ENCODE data around the gene FMC1.
"Not testable (repeated sequence)": the region's sequence is repeated elsewhere in the genome, so short reads cannot be mapped to it uniquely, and the experiment has no call there.

The FMC1 gene

DNA sequence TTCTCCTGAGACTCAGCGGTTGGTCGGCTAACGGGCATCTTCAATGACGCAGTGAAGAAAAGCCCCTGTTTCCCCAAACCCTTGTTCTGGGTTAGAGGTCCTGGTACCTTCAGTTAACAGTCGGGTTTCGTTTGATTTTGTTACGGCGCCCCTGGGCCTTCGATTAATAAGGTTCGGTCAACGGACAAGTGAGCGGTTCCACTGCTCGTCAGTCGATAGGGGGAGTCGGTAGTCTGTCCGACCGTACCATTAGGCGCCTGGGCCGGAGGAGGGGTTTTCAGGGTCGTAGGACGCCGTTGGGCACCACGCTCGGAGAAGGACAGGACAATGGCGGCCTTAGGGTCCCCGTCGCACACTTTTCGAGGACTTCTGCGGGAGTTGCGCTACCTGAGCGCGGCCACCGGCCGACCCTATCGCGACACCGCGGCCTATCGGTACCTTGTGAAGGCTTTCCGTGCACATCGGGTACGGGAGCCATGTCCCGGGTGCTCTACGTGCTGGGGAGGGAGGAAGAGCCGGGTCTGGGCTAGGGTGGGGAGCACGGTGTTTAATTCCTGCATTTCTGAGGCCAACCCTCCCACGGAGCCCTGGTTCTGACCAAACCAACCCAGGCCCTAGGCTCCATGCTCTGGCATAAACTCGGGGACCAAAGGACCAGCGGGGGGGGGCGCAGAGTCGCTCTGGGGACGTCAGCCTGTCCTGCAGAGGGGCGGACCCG lies at the start of gene FMC1:
Gene FMC1 (plus strand): TSS at position 280 of the 718 bp plus-strand sequence. CDS start 48 bp downstream, at position 328.
- peak; percentile 91 for FAIRE-seq

DNA sequence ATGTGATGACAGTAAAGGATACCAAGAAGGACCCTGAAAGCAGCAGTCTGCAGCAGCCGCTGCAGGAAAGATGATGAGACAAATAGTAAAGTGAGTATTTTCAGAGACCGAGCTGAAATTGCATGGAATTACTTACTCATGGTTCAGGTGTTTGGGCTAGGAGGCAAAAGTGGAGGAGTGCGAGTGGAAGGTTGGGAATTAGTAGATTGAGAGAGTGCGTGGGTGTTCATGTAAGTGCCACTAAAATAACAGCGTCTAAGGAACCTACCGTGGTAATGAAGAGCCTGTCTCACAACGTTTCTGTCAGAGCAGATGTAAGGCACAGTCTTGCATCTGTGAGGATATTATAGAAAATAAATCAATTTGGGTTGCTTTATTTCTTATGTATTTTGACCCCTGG lies 48.3 kb upstream of the FMC1 start:
- no peak for FAIRE-seq

DNA sequence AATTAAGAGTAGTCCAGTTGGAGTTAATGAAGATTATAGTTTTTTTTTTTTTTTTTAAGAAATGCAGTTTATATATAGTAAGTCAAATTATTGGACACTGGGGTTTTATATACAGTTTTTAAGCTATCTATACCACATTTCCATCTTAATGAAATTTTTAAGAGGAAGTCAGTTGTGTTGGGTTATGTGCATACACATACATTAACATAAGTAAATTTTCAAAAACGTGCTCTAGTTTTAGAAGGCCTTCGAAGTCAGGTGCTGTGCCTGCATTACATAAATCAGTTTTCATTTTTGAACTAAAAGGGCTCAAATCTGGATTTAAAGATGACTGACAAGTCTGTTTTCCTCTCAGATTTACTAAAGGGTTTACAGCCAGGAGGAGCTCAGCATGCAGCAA lies 47.6 kb upstream of the FMC1 start:
- no peak for FAIRE-seq

DNA sequence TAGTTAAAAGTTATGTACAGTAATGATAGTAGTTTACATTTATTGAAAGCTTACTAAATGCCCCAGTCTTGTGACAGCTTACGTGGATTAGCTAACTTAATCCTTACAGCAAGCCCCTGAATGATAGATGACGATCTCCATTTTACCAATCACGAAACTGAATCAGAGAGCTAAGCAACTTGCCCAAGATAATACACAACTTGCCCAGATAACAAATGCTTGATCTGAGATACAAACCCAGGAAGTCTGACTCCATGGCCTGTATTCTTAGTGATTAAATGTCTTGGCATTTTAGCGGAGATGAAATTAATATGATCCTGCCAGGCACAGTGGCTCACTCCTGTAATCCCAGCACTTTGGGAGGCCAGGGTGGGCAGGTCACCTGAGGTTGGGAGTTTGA lies 46.9 kb upstream of the FMC1 start:
- no peak for FAIRE-seq

DNA sequence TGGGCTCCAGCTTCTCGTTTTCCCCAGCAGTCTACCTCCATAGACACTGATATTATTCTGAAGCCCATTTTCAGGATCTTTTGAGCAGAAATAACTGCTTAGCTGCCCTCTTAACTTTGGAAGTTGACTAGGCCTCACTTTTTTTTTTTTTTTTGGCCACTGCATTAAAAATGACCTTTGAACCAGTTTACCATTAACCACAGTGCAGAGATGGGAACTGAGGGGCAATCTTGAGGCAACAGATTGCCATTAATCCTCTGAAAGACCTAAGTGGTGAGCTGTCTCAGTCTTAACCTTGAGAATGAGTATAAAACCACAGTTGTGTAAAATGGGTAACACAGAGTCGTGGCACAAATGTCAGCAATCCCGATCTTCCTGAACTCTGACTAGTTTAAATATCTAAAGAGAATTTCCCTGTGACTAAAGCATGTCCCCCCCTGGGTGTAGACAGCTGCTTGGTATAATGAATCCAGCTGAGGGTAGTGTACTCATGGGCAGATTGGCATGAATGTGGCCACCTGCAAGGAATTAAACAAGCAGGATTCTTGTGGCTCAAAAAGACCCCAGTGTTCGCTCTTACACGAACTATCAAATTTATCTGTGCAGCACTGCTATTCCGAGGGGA lies 46.1 kb upstream of the FMC1 start:
- no peak for FAIRE-seq

DNA sequence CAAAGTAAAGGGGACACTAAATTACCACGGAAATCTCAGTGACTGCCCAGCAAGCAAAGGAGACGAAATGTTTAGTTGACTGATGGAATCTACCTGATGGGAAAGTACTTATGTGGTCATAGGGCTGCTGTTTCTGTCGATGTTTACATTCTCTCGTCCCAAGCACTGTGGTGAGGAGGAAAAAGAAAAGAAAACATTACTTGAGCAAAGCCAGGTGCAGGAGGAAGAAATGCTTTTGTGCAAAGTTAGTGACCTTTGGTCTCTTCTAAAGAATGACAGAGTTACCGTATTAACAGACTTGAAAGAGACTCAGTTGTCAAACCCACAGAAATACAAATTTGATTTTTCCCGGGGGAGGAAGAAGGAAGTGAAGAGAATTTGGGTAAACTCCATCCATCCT lies 43.3 kb upstream of the FMC1 start:
- FAIRE-seq: no peak

DNA sequence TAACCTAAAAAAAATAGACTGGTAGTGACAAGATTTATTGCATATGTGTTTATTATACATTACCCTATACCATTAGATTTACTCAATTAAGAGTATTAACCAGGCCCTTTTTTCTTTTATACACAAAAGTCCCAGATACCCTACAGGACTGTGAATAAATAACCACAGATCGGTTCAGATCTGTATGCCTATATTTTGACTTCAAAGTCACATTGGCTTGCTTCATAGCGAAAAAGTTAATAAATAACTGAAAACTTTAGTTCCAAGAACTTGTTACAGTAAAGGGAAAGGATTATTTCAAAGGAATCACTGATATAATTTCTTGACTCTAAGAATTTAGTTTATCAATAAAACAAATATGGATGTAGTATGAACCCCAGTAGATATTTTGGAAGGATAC lies 41.8 kb upstream of the FMC1 start:
- FAIRE-seq: no peak

DNA sequence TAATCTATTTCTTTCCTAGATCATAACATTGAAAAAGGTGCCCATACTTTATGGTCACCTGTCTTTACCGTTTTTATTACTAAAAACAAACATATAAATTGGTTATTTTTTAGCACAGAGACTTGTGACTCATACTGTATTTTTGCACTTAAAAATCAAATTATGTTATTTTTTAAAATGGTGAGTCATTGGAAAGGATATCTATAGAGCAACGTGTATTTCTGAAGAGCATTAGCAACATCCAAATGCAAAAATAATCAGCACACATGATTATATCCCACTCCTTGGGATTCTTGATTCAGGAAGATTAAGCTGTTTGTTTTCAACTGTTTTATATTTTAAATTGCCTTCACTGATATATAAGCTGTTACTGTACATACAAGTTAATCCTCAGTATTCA lies 40.7 kb upstream of the FMC1 start:
- no peak for FAIRE-seq

GRCh38 chr7:139304517-139304916 lies 36.6 kb upstream of the FMC1 start:
- no peak for FAIRE-seq

DNA sequence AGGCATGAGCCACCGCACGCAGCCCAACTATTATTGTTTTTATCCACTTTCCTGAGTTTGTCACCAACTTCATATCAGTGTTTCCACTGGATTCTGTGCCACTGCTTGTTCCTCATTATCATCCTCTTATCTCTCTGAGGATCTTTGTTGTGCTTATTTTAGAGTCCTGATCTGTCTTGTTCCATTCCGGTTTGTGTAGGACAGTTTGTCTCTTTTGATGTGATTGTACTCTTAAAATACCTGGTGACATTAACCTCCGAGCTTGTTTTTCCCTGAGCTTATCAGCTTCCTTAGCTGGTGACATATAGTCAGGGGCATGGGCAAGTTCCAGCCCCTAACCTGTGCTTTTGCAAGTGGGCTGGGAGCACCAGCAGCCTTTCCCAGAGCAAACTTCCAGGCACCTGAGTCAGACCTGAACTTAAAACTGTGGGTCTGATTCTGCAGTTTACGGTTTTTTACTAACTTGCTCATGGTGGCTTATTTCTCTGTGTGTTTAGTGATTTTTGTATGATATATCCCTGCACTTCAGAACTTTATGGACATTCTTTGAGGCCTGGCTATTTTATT lies 23.1 kb upstream of the FMC1 start:
- FAIRE-seq: no peak

GRCh38 chr7:139321071-139321745 lies 19.9 kb upstream of the FMC1 start:
- no peak for FAIRE-seq

GRCh38 chr7:139324709-139325108 lies 16.4 kb upstream of the FMC1 start:
- peak; percentile 64 for FAIRE-seq

- no peak for FAIRE-seq
Observed at GRCh38 chr7:139328375-139328774, 12.8 kb upstream of the FMC1 start.

GRCh38 chr7:139329119-139329518 lies 12.0 kb upstream of the FMC1 start:
- FAIRE-seq: no peak

DNA sequence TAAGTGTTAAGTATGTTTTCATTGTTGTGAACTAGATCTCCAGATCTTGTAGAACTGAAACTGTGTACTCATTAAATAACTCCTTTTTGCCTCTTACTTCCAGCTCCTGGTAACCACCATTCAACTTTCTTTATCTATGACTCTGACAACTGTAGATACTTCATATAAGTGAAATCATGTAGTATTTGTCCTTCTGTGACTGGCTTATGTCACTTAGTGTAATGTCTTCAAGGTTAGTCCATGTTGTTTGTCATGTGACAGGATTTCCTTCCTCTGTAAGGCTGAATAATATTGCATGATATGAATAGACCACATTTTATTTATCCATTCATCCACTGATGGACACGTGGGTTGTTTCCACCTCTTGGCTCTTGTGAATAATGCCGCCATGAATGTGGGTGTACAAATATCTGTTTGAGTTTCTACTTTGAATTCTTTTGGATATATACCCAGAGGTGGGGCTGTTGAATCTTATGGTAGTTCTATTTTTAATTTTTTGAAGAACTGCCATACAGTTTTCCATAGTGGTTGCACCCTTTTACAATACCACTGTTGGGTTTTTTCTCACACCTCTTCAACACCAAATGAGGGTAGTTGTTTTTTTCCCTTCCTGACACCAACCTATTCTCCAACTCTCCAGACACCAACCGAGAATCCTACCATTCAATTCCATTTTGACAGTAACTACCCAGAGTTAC lies 10.7 kb upstream of the FMC1 start:
- FAIRE-seq: no peak

DNA sequence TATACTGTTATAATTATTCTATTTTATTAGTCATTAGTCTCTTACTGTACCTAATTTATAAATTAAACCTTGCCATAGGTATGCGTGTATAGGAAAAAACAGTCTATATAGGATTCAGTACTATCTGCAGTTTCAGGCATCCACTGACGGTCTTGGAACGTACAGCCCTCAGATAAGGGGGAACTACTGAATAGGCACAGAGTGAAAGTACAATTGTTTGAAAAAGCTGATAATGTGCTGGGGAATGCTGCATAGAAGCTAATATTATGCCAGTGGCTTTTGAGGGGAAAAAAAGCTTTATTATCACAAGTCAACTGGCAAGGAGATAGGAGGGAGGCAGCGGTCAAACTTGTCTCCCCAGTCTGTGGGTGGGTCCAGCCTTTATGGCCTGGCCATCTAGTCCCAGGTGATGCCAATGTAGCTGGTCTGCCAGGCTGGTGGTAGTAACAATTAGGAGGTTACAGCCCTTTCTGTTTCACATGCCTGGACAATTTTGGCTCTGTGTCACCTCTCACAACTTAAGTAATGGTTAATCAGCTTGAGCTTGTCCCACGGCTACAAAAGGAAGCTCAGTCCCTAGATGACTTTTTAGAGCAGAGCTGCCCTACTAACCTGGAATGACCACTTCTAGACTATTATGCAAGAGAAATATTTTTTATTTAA lies 8.3 kb upstream of the FMC1 start:
- FAIRE-seq: no peak

- not testable (repeated sequence) for FAIRE-seq
Observed at GRCh38 chr7:139333443-139333842, 7.7 kb upstream of the FMC1 start.

DNA sequence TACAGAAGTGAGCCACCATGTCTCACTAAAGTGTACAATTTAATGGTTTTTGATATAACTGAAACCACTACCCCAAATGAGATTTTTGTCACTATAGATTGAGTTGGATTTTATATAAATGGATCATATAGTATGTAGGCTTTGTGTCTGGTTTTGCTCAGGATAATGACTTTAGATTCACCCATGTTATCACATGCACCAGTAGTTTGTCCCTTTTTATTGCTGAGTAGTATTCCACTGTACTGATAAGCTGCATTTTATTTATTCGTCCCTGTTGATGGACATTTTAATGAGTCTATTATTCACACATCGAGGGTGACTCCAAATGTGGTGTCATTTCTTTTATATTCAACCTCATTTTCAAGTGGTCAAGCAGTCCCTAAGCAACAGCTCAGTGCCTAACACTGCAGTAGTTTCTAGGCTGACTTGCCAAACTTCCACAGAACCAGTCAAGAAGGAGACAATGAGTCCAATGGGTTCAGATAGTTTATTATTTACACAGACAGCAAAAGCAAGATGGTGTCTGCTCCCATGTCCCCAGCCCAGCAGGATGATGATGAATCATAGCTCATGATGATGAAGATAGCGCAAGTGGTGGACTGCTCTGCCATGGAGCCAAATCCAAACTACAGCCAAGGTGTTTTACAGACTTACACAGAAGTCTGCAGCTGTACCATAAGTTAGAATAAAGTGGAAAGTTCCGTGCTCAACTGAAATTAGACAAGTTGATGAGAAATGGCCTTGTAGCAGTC lies 6.6 kb upstream of the FMC1 start:
- no peak for FAIRE-seq

DNA sequence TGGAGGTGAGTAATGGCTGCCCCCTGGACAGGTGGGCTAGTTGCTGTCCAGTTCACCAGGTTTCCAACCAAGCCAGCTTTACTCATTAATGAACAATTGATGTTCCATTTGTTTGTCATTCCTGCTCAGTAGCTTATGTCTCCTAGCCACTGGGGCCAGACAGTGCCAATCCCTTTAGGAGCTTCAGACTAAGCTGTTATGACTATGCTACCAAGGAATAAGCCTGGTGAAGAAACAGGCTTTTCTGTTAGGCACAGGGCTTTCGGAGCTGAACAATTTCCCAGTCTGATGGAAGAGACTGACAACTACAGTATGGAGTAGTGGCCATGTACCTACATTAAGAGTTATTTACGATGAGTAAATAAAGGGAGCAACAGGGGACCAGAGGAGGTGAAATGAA lies 2.1 kb upstream of the FMC1 start:
- FAIRE-seq: no peak

GRCh38 chr7:139339698-139340036 lies 1.5 kb upstream of the FMC1 start:
- FAIRE-seq: no peak

DNA sequence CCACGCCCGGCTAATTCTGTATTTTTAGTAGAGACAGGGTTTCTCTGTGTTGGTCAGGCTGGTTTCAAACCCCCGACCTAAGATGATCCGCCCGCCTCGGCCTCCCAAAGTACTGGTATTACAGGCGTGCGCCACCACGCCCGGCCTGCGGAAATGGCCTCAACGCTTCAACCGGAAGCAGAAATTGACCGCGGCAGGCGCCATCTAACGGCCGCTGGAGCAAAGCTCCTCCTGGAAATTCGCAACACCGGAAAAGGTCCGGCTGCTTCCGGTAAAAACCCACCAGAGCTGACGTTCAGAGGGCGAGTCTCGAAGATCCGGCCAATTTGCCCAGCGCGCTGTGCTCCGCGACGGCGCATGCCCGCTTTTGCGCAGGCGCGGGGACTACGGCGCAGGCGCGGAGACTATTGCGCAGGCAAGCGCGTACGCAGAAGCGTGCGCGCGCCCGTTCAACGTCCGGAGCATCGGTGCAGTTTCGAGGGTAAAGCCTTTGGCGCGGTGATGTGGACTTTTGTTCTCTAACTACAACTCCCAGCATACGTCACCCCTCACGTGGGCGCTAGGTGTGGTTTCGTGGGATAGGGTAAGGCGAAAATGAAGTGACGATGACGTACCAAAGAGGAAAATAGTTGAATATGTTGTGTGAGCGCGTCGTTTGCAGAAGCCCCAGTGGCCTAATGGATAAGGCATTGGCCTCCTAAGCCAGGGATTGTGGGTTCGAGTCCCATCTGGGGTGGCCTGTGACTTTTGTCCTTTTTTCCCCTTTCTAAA lies 915 bp upstream of the FMC1 start:
- peak; percentile 97 for FAIRE-seq

DNA sequence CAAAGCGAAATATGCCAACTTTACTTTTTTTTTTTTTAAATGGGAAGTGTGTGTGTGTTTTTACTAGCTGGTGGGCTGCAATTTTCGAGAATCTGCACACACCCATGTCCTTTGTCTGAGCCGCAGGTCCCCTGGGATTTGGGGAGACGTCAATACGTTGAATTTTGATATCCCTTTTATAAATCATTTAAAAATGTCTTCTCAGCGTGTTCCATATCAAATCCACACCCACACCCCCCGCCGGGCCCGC lies 404 bp upstream of the FMC1 start:
- FAIRE-seq: no peak
